Activated CD8-positive, alpha-beta memory T cell treated with anti-CD3 and anti-CD28 coated beads, Interleukin-2, amount 50 U/mL, for 48 hours (primary cell): Measurements from ENCODE around the gene OR2A12.
"Not testable (repeated sequence)": the region's sequence is repeated elsewhere in the genome, so short reads cannot be mapped to it uniquely, and the experiment has no call there.

Experiments used
- DNase-seq: peaks from one replicate; pipeline ENCODE4 v3.0.0-alpha.2; 2020

Gene OR2A12

GRCh38 chr7:144085978-144086377, at the start of gene OR2A12:
Gene OR2A12, plus strand, starts transcription at chr7:144086278. Its CDS starts 8,830 bp downstream, at chr7:144095108.
- DNase-seq = no peak

GRCh38 chr7:144036302-144036885, 49.7 kb upstream of the OR2A12 start:
- DNase-seq = no peak

GRCh38 chr7:144037414-144038035, 48.6 kb upstream of the OR2A12 start:
- DNase-seq = no peak

DNA sequence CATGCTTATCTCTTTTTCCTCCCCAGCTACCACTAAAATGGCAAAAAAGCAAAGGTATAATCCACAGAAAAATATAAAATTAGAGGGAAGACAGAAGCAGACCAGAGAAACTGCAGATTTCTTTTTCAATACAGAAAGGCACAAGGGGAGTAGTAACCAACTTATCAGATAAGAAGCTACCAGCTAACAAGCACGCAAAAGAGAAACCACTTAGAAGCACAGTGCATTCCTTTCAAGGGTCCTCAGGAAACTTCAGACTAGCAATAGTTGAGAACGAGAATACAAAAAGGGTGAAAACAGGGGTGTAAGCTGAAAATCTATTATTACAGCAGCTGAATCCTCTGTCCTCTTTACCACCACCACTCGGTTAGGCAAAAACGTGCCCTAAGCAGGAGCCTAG, 47.2 kb upstream of the OR2A12 start:
- DNase-seq = no peak

DNA sequence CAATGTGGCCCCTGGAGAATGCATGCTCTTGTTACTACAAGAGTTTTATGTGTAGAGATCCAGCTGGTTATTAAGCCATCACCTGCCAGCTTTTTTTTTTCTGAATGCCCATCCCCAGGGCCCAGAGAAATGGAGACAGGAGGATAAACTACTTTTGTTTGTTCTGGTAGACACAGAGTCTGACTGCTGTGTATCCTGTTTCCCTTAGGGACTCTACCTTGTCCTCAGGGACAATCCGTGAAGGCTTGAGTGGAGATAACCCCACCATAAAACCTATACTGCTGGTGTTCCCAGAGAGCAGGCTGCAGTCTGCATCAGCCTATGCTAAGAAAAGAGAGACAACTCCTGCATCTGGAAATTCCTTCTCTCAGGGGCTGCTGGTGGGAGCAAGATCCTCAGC, 37.4 kb upstream of the OR2A12 start, which contains the start of gene OR2A5:
Gene OR2A5 (plus strand): TSS at position 301 of the 400 bp plus-strand sequence. CDS start 1,454 bp downstream, outside the sequence.
- no peak for DNase-seq

- no peak for DNase-seq
Measured at GRCh38 chr7:144049491-144049890, 36.6 kb upstream of the OR2A12 start.

DNA sequence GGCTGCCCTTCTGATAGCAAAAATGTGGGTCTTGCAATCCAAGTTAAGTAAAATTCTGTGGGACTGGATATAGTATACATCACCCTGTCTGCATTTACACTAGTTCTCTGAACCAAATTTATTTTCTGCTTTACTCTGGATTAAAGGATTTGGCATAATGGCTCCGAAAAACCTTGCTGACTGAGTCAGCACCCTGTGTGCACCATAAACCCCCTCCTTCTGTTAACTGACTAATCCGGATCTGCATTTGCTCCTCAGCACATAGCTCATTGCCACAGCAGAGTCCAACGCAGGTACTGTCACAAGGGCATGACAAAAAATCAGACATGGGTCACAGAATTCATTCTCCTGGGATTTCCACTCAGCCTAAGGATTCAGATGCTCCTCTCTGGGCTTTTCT, 36.0 kb upstream of the OR2A12 start:
- no peak for DNase-seq

DNA sequence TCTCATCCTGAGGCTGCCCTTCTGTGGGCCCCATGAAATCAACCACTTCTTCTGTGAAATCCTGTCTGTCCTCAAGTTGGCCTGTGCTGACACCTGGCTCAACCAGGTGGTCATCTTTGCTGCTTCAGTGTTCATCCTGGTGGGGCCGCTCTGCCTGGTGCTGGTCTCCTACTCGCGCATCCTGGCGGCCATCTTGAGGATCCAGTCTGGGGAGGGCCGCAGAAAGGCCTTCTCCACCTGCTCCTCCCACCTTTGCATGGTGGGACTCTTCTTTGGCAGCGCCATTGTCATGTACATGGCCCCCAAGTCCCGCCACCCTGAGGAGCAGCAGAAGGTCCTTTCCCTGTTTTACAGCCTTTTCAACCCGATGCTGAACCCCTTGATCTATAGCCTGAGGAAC, 35.2 kb upstream of the OR2A12 start:
- not testable (repeated sequence) for DNase-seq

GRCh38 chr7:144057954-144058353, 28.1 kb upstream of the OR2A12 start:
- no peak for DNase-seq

DNA sequence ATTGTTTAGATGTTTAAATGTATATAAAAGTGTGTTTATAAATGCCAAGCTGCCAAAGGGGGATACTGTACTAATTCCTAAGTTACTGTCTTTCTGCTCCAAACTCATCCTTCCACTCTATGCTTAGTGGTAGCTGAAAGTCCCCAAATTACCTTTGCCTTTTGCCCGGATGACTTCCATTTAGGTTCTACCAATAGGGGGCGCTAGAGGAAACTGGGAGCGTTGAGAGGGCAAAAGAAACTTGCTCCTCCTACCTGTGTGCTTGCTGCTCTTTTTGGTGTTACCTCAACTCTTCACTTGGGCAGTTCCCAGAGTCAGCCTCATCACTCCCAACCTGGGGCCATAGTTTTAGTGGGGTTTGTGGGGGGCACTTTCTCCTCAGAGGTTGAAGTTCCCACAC, 22.4 kb upstream of the OR2A12 start:
- DNase-seq = no peak

GRCh38 chr7:144069511-144069910, 16.6 kb upstream of the OR2A12 start, which contains the start of gene OR2A25:
Gene OR2A25, plus strand, starts transcription at chr7:144069811. Its CDS starts 4,409 bp downstream, at chr7:144074220.
- DNase-seq = no peak

DNA sequence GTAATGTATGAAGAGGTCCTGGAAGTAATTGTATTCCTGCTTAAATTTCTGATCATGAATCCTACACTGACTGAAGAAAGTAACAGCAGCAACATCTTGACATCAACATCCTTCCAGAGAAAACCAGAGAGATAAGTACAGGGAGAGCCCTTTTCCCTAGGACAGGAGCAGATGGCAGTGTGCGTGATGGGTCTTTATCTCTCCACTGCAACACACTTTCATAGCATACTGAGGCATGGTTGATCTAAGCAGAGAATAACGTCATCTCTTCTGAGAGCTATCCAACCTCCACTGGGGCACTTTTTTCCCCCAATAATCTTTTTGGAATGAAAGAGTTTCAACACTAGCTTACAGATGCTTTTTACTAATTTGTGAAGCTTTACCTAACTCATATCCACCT, 16.1 kb upstream of the OR2A12 start:
- DNase-seq = no peak

GRCh38 chr7:144074374-144074773, 11.7 kb upstream of the OR2A12 start:
- DNase-seq = no peak

- no peak for DNase-seq
Measured at GRCh38 chr7:144086730-144087129, 652 bp downstream of the OR2A12 start.

DNA sequence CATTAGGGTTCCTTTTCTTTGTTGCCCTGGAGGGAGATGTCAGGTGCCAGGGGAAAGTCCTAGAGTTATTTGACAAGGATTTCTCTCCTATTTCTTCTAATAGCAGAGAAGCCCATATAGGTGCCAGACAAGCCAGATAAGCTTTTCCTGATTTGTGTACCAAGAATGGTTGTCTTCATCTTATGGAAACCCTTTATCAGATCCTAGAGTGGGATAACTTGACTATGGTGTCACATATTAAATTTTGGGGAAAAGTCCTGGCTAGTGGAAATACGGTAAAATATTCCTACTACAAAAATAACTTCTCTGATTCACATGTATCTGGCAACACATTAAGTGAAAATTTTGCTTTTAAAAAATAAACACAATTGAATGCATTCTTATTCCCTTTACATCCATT, 1.2 kb downstream of the OR2A12 start:
- no peak for DNase-seq

DNA sequence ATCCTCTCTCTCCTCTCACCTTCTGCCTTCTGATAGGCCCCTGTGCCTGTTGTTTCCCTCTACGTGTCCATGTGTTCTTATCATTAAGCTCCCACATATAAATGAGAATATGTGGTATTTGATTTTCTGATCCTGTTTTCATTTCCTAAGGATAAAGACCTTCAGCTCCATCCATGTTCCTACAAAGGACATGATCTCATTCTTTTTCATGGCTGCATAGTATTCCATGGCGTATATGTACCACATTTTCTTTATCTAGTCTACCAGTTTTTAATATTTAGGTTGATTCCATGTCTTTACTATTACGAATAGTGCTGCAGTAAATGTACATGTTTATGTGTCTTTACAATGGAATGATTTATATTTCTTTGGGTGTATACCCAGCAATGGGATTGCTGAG, 4.6 kb downstream of the OR2A12 start:
- DNase-seq = no peak

DNA sequence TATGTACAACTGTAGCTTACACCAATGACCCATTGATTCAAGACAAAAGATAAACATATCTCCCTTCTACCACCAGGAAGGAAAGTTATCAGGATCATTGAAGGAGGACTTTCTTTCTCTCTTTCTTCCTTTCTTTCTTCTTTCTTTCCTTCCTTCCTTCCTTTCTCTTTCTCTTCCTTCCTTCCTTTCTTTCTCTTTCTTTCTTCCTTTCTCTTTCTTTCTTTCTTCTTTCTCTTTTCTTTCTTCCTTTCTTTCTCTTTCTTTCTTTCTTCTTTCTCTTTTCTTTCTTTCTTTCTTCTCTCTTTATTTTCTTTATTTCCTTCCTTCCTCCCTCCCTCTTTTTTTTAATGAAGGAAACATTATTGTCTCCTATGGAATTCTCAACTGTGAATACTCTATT, 12.7 kb downstream of the OR2A12 start:
- DNase-seq = no peak

- DNase-seq = no peak
Measured at GRCh38 chr7:144100607-144101006, 14.5 kb downstream of the OR2A12 start.

DNA sequence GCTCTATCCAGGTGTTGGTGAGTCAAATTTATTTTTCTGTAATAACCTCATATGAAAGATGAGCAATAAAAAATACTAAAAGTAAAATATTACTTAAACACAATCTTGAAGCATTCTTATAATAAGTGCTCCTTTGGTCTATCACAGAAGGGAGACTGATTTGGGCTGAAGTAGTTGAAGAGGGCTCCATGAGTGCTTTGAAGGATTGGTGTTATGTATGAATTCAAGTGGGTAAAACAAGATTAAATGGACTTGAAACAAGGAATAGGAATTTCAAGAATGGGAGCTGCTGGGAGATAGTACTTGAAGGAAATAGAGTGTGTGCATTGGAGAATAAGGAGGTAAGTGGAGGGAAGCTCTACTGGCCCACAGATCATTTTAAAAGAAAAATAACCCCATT, 16.0 kb downstream of the OR2A12 start:
- DNase-seq = no peak

GRCh38 chr7:144105211-144105610, 19.1 kb downstream of the OR2A12 start:
- no peak for DNase-seq

DNA sequence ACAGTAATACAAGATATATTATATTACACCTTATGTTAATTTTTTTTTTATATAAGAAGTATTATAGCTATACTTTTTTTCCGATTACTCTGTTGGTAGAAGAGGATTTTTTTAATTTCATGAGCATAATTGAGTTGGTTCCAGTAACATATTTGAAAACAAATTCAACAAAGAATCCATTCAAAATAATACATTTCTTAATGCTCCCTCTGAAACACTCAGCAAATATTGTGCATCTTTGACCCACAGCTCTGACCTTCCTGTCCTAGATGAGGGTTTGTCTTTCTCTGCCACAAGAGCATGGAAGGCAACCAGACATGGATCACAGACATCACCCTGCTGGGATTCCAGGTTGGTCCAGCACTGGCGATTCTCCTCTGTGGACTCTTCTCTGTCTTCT, 23.2 kb downstream of the OR2A12 start, which contains the start of gene OR2A2:
Gene OR2A2 (plus strand): TSS at position 301 of the 400 bp plus-strand sequence. CDS start 0 bp downstream, at position 301.
- no peak for DNase-seq

- DNase-seq = no peak
Measured at GRCh38 chr7:144110272-144110671, 24.2 kb downstream of the OR2A12 start.

GRCh38 chr7:144113651-144114050, 27.6 kb downstream of the OR2A12 start:
- no peak for DNase-seq

DNA sequence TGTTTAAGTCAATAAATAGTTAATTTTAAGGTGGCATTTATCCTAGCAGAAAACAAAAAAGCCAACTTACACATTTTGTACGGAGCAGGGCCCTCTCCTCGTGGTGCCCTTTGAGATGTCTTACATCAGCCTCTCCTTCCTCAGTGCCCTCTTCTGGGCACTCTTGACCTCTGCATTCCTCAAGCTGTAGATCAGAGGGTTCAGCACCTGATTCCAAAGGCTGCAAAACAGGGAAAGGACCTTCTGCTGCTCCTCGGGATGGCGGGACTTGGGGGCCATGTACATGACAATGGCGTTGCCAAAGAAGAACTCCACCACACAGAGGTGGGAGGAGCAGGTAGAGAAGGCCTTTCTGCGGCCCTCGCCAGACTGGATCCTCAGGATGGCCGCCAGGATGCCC, 32.3 kb downstream of the OR2A12 start:
- DNase-seq = no peak

- no peak for DNase-seq
Measured at GRCh38 chr7:144122876-144123275, 36.8 kb downstream of the OR2A12 start, which contains the start of gene OR2A14. Gene OR2A14, plus strand, starts transcription at chr7:144123176. Its CDS starts 5,937 bp downstream, at chr7:144129113.
